Epidermal melanocyte (primary cell): ENCODE measurements around the gene PAPSS2.
"Not testable (repeated sequence)": the region's sequence is repeated elsewhere in the genome, so short reads cannot be mapped to it uniquely, and the experiment has no call there.

Experiments used
- DNase-seq: peaks from one replicate; pipeline ENCODE4 v3.0.0; 2011; ENCODE audit warnings: low spot score; ENCODE audit not compliant: insufficient read length

PAPSS2 gene

GRCh38 chr10:87659571-87660483 lies at the start of gene PAPSS2:
Gene PAPSS2 (plus strand): TSS chr10:87659878. CDS start chr10:87659982, 104 bp downstream.
- peak; percentile 39 for DNase-seq

DNA sequence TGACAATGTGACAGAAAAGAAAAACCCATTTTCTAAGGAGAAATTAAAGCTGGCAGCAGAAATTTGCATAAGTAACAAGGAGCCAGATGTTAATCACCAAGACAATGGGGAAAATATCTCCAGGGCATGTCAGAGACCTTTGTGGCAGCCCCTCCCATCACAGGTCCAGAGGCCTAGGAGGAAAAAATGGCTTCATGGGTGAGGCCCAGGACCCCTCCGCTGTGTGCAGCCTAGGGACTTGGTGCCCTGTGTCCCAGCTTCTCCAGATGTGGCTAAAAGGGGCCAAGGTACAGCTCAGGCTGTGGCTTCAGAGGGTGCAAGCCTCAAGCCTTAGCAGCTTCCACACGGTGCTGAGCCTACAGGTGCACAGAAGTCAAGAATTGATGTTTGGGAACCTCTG lies 48.3 kb upstream of the PAPSS2 start:
- not testable (repeated sequence) for DNase-seq

- no peak for DNase-seq
Measured at GRCh38 chr10:87612115-87612514, 47.6 kb upstream of the PAPSS2 start.

- no peak for DNase-seq
Measured at GRCh38 chr10:87613751-87614150, 45.9 kb upstream of the PAPSS2 start.

- no peak for DNase-seq
Measured at GRCh38 chr10:87615856-87616255, 43.8 kb upstream of the PAPSS2 start.

- no peak for DNase-seq
Measured at GRCh38 chr10:87617503-87617902, 42.2 kb upstream of the PAPSS2 start.

- DNase-seq: no peak
Measured at GRCh38 chr10:87618566-87619423, 40.9 kb upstream of the PAPSS2 start.

GRCh38 chr10:87619705-87620104 lies 40.0 kb upstream of the PAPSS2 start:
- DNase-seq: no peak

DNA sequence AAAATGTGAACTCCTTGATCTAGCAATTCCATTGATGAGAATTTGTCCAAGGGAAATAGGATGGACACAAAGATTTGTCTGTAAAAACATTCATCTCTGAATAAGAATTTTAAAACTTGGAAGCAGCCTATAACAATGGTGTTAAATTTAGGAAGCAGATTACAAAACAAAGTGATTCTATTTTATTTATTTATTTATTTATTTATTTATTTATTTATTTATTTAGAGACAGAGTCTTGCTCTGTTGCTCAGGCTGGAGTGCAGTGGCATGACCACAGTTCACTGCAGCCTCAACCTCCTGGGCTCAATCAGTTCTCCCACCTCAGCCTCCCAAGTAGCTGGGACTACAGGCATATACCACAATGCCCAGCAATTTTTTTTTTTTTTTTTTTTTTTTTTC lies 38.2 kb upstream of the PAPSS2 start:
- DNase-seq: not testable (repeated sequence)

GRCh38 chr10:87622314-87623004 lies 37.2 kb upstream of the PAPSS2 start:
- no peak for DNase-seq

DNA sequence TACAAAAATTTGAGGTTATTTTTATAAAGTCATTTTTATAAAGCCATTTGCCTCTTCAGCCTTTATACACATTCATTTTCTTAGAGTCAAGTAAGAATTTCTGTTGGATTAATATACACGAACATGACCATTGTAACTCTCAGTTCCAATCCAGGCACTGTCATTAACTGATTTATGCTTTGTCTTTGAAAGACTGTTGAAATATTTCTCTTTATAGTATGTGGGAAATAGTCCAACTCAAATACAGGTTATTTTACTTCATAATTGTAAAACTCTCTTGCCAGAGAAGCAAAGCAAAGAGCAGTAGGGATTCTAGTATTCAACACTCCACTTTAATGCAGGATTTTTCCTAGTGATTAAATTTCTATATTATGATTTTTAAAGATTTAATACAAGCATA lies 36.5 kb upstream of the PAPSS2 start:
- no peak for DNase-seq

DNA sequence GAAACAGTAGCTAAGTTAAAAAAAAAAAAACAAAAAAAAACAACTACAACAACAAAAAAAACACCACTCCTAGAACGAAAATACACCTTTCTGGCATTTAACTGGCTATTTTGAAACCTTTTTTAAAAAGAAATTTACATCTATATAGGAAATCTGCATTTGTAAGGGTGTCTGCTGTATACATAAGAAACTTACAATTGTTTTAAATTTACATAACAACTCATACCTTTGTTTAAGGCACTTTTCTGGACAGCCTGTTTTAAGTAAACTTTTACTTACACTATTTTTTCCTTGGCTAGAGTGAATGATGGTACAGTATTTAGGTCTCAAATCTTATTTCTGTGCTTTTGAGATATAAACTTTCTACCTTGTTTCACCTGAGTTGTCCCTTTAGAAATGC lies 34.0 kb upstream of the PAPSS2 start:
- no peak for DNase-seq

- DNase-seq: no peak
Measured at GRCh38 chr10:87626422-87626892, 33.2 kb upstream of the PAPSS2 start.

- no peak for DNase-seq
Measured at GRCh38 chr10:87630171-87630570, 29.5 kb upstream of the PAPSS2 start.

- no peak for DNase-seq
Measured at GRCh38 chr10:87632454-87632853, 27.2 kb upstream of the PAPSS2 start.

DNA sequence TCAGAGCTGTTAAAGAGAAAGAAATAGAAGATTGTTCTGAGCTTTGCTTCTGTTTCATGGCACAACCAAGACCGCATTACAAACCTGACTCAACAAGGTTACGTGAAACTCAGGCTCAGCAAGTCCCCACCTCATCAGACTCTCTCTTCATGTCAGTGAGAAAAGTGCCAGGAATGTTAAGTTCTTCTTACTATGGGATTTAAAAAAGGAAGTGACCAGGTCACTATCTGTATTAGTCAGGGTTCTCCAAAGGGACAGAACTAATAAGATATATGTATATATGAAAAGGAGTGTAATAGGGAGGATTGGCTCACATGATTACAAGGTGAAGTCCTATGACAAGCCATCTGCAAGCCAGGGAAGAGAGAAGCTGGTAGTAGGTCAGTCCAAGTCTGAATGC lies 25.4 kb upstream of the PAPSS2 start:
- no peak for DNase-seq

DNA sequence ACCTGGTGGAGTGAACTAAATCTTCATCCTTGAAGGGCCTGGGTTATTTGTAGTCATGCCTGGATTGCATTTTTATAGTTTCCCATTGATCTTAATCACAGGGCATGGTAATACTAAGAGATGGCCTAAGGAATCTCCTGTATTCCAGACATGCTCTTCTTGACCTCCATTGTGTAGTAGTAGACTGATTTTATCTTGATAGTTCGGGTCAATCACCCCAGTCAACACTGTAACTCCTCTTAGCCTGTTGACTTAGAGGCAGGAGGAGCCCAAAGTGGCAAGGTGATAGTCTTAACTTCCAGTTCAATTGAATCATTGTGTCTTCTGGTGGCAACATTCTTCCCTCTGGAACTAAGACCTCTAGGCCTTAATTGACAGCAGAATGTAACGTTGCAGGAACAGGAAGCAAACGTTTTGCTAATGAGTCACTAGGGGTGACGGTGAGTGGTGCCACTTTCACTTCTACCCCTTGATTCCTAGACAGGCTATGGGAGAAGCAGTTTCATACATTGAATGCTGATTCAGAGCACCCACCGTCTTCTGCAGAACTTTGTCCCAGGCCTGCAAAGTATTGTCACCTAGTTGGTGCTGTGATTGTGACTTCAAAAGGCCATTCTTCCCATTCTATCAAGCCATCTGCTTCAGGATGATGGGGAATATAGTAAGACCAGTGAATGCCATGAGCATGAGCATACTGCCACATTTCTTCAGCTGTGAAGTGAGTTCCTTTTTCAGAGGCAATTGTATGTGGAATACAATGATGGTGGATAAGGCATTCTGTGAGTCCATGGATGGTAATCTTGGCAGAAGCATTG lies 24.0 kb upstream of the PAPSS2 start:
- DNase-seq: no peak

DNA sequence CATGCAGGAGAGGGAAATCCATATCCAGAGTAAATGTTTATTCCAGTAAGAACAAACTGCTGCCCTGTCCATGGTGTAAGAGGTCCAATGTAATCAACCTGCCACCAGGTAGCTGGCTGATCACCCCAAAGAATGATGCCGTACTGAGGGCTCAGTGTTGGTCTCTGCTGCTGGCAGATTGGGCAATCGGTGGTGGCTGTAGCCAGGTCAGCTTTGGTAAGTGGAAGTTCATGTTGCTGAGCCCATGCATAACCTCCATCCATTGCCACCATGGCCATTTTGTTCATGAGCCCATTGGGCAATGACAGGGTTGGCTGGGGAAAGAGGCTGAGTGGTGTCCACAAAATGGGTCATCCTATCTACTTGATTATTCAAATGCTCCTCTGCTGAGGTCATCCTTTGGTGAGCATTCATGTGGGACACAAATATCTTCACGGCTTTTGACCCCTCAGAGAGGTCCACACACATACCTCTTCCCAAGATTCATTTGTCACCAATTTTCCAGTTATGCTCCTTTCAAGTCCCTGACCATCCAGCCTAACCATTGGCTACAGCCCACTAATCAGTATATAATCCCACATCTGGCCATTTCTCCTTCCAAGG lies 23.3 kb upstream of the PAPSS2 start:
- no peak for DNase-seq

- no peak for DNase-seq
Measured at GRCh38 chr10:87639493-87639892, 20.2 kb upstream of the PAPSS2 start.

- DNase-seq: no peak
Measured at GRCh38 chr10:87640043-87640442, 19.6 kb upstream of the PAPSS2 start.
